CD4-positive, alpha-beta T cell treated with Interleukin-17A for 1 hour (primary cell): ENCODE measurements around the gene SLC36A1.
A peak's percentile ranks its signal among the peaks of the same experiment; 100 is the strongest.

Experiments
- DNase-seq: peaks from one replicate; pipeline ENCODE4 v3.0.0-alpha.2; 2020

Gene SLC36A1

DNA sequence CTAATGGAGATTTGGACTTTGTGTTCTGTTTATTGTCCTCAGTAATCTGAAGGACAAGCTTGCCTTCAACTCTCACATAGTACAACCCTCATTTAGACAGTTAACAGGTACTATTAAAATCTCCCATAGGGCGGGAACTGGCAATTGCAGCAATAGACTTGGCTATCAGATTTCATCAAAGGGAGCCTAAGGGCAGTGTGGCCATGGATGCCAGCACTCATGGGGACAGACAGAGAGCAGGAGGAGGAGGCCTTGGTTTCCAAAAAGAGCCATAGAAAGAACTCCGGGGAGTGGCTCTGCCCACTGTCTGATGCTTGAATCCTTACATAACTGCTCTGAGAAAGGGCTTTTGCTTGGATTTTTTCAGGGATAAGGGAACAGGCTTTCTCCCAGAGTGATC is 6.8 kb downstream of the SLC36A1 start:
- no peak for DNase-seq

DNA sequence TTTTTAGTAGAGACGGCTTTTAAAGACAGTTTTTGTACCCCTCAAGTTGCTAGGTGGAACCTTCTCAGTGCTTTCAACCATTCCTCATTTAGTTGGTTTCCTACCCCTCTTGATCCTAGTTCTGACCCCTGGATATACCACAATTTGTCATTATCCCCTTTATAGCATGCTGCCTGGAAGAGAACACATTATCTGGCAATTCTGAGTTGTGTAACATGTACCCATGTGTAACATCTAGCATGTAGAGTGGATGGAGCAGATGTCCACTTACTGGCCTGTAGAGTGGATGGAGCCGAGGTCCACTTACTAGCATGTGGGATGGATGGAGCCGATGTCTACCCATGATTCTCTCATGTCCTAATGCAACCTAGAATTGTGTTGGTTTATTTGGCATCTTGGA is 7.5 kb downstream of the SLC36A1 start:
- DNase-seq: no peak

DNA sequence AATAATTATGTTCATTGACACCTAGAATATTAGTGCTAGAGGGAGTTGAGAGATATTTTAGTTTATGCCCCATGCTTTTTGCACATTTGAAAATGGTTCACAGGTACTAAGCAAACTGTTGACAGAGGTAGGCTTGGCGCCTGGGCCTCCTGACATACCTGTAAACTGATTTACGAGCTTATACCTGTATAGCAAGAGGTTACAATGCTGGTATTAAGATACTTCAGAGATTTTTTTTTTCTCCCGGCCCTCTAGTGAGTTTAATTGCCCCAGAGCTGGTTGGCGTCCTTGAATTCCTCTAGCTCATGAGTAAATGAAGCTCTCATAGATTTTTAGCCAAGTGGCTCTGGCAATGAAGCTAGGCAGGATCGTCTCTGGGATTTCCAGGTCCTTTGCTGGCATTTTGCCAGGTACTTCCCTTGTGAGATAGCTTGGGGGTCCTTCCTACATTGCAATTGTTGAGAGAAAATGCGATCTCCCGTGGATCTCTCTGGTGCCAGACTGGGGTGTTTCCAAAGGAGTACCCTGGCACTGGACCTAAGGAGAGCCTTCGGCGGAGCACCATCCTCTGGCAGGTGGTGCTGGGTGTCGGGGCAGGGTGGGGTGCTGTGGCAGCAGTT is 9.0 kb downstream of the SLC36A1 start:
- no peak for DNase-seq

DNA sequence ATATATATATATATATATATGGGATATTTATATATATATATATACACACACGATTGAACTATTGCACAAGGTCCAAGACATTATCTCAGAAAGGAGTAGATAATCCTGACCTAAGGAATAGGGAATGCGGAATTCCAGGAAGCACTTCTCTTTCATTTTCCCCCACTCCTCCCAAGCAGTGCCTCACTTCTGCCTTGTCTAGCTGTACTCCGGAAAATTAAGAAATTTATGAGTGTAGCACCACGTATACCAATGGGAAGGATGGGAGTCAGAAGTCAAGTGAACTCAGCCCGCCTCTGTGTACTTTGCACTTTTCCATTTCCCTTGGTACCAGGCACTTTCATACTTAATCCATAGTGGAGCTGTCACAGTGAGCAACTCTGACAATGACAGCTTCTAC is 10.9 kb downstream of the SLC36A1 start:
- no peak for DNase-seq

DNA sequence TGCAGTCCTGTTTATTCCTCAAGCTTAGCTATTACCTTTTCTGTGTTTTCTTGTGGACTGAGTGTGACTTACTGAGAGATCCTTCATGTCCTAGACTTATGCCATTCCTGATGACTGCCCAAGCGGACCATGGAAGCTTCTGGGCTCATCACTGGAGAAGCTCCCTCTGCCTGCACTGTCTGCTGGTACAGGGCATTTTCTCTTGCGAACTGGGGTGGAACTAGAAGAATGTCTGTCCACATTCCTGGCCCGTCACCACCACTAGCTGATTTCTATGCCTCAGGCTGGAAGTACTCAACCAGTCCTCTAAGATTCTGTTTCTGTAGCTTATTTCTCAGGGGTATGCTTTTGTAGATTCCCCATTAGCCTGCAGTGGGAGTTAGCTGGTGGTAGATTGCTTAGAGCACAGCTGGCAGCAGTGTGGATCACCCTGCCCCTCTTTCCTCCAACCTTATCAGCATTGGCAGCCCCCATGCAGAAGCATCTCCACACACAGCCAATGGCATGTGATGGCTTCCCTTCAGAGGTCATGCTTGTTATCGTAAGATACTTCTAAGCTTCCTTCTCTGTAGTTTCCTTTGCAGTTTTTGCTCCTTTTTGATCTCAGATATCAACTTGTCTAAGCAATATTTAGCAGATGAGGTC is 12.4 kb downstream of the SLC36A1 start:
- no peak for DNase-seq

DNA sequence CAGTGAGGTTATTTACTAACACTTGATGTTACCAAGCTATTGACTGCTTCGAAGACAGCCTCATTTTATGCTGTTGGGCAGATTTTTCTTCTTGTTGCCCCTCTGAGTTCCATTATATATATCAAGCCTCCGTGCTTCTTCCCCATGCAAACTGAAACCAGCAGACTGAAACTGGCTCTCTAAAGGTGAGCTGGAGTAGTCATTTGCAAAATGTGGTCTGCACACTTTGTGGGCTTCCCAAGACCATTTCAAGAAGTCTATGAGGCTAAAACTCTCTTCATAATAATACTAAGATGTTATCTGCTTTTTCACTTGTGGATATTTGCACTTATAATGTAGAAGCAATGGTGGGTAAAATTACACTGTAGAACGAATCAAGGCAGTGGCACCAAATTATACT is 13.9 kb downstream of the SLC36A1 start:
- no peak for DNase-seq

DNA sequence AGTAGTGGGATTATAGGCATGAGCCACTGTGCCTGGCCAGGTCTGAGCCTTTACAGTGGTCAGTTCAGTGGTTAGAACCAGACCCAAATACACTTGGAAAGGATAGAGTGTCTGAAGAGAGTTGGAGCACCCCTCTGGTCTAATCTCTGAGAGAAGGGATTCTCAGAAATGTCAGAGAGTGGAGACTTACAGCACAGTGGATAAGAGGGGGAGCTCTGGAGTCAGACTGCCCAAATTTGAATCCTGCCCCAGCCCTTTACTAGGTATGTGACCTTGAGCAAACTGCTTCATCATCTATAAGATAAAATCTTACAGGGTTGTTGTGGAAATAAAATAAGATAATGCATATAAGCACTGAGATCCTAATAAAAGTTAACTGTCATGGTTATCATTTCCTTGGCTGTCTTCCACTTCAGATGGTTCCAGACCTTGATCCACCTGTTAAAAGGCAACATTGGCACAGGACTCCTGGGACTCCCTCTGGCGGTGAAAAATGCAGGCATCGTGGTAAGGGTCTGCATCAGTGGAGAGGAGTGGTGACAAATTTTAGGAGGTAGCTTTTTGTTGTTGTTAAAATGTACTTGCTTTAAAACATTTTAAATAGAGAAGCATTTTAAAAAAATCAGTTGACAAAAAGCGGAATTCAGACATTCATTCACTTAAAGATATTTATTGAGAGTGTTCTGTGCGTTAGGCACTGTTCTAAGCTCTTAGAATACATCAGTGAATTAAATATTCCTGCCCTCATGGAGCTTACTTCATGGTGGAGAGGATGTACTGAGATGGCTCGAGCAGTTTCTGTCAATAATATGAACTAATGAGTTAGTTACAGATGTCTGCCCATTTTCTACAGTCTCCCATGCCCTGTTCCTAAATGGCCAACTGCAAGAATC is 16.0 kb downstream of the SLC36A1 start:
- DNase-seq: no peak

DNA sequence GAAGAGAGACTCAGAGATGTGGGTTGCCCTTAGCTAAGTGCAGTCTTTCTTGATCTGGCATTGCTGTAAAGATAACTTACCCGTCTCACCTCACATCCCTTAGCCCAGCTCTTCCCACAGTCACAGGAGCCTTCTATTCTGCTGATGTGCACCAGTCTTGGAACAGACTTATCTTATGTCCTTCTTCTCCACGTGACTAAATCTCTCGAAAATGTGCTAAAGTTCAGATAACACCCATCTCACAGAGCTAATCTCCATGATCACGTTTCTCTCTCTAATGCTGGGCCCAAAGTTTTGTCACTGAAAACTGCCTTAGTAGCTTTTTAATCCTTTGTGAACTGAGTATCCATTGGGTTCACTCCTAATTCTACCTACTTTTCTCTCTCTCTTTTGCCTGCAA is 16.7 kb downstream of the SLC36A1 start:
- no peak for DNase-seq

DNA sequence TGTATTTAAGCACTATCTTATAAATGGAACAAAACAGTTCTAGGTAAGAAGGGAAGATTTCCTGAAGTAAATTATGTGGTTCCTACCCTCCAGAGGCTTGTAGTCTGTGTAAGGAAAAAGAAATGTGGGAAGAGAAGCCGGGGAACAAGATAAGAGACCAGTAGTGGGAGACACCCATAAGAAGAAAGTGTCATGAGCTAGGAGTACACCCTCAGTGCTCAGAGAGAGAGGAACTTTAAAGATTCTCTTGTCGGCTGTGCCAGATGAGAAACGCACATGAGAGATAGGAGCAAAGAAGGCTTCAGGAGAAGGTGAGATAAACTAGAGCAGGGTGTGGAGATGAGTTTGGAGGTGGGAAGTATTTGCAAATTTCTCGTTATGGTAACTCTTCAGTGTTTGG is 18.1 kb downstream of the SLC36A1 start:
- no peak for DNase-seq

DNA sequence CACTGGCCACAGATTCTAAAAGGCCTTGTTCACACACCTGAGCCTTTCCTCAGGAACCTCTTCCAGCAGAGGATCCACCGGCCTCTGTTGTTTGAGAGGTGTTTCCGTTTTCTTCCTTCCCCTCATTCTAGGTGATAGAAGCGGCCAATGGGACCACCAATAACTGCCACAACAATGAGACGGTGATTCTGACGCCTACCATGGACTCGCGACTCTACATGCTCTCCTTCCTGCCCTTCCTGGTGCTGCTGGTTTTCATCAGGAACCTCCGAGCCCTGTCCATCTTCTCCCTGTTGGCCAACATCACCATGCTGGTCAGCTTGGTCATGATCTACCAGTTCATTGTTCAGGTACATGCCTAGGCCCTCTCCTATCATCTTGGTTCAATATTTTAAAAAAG is 20.2 kb downstream of the SLC36A1 start:
- no peak for DNase-seq

DNA sequence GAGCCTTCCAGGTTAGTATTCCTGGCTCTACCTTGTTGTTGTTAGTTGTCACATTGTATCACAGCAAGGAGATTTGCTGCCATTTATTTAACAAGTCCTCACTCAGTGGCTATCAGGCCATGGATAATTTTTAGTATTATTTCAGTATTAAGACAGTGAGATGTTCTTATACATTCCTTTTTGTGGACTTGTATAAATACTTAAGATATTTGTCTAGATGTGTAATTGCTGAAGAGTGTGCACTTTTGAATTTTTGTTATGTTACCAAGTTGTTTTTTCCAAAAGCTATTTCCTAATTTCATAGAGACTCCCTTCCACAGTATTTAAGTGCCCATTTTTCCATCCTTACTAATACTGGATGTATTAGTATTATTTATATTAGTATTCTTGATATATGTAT is 22.0 kb downstream of the SLC36A1 start:
- DNase-seq: no peak

DNA sequence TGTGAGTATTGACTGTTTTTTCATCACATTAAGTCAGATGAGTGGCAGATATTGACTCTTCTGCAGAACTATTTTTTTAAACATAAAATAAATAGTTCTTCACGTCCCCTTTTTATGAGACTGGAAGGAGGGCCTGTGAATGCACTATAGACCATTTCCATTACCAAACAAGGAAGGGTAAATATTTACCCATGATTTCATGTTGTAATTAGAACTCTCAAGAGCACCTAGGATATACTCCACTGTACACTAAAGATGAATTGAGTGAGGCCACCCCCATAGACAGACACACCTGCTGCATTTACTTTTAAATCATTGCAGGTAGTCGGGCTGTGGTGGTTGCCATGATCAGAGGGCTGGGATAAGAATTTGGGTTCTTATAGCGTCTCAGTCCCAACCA is 22.6 kb downstream of the SLC36A1 start:
- no peak for DNase-seq

DNA sequence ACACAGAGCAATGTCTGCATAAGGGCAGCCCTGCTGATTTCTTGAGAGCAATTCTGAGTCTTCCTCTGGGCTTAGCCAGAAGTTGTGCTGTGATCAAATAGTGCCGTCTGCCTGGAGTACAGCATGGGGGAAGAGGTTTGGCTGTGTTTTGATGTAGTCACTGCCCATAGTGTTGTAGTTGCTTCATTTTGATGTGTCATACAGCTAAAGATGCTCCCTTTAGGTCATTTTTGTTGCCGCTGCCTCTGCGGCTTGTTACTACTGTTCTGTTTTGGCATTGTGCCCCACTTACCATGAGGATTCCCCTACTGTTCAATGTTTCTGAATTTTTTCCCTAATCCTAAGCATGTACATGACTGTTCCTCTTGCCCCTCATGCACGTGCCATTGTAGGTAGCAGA is 23.0 kb downstream of the SLC36A1 start:
- DNase-seq: no peak

DNA sequence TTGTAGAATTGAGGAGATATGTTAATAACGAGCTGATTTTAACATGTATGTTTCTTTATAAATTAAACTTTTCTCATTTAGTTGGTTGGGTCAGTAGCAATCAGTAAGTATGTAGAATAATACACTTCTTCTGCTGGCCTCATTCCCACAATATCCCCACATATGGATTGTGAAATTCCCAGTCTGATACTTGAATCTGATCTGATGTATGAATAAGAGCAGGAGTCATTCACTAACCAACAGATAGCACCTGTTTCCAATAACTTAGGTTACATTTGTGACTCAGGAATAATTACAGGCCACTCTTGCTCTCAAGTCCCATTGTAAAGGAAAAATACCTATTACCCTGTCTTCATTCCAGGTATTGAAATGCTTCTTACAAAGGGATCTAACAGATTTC is 23.9 kb downstream of the SLC36A1 start:
- DNase-seq: no peak

DNA sequence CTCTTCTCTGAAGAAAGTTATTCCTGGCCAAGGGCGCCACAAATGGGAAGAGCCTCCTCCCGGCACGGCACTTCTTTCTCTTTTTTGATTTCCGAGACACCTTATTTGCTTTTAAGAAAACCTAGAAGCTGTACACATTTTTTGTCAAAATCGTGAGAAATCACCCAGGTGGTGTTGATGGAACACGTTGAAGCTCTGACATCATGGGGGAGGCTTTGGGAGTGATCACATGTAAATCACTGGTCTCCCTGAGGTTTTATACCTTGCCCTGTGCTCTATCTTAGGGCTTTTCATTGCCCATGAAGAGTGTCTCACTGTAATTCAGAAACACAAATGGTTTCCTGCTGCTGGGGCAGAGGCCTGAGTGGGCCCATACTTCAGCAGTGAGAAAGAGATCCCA is 27.4 kb downstream of the SLC36A1 start:
- DNase-seq: no peak

DNA sequence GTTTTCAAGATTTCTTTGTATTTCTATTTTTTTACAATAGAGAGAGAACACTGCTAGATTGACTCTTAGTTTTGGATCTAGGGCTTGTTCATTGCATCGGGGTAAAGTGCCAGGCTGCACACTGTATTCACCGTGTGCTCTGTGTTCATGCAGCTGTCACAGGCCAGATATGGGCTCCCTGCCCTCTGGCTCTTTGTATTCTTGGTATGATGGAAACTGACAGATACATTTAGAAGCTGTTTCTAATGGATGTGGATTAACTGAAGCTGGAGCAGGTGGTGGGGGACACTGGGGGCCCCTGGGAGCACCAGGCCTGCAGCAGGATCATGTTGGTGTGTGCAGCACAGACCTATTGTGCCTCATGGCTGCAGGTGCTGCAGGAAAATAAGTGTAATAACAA is 28.0 kb downstream of the SLC36A1 start:
- DNase-seq: no peak

DNA sequence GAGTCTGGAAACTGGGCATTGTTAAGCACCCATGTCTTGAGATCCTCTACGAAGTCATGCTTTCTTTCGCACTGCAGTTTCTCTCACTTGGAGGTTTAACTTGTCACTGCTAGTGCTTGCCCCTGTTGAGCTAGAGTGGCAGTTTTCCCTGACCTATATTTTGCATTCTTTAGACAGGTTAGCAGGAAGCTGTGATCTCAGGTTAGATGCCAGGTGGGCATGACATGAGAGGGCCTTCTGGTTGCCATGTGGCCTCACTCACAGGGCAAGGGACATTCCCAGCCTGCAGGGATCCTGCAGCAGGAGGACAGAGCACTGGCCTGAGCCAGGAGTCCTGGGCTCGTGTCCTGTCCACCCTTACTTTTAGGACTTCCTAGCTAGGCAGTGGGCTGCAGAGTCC is 28.6 kb downstream of the SLC36A1 start:
- no peak for DNase-seq

DNA sequence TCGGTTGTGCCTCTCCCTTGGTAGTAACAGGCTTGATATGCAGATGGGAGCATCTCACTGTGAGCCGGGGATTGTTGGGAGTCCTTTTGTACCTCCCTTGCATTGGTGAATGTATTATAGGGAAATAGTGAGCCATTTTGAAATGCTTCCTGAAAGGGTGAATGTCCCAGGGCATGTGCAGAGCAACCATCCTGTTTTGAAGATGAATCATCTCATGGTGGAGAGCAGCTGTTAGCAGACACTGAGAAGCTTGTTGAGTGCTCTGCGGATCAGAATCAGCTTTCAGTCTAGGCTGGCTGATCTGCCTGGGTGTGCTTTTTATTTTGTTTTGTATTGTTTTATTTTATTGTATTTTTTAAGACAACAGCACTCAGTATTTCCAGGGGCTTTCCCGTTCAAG is 29.7 kb downstream of the SLC36A1 start:
- DNase-seq: no peak

DNA sequence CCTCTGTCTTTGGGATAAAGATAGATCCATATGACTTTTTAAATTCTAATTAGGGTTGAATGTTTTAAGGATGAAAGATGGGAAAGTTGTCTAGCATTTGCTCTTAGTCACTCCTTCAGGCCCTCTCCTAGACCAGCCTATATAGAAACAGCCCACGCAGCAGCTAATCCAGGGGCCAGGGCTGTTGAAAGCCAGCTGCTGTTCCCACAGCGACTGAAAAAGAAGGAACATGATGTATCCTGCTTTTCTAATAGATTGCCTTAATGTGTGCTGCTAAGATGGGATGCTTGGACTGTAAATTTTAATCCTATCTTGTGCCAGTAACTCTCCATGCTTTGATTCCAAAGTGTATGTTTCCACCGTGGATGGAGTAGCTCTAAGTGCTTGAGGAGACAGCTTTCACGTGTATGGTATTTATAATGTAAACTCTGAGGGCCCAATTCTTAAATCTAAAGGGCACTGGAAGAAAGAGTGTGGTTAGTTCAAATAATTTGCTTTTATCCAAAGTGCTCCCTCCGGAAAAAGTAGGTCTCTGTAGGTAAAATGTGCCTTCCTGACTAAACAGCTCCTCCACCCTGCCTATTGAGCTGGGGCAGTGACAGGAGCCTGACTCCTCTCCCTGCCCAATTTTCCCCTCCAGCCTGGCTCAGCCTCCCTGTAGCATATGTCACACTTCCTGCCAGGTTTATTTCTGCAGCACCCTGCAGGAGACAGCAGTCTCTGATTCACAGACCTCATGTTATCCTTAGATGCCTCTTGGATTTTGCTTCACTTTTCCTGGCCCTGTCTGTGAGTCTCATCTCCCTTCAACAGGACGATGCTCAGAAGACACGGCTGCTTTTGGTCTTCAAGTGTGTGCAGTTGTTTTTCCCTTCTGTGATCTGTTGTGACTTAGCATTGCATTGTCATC is 33.2 kb downstream of the SLC36A1 start:
- no peak for DNase-seq

DNA sequence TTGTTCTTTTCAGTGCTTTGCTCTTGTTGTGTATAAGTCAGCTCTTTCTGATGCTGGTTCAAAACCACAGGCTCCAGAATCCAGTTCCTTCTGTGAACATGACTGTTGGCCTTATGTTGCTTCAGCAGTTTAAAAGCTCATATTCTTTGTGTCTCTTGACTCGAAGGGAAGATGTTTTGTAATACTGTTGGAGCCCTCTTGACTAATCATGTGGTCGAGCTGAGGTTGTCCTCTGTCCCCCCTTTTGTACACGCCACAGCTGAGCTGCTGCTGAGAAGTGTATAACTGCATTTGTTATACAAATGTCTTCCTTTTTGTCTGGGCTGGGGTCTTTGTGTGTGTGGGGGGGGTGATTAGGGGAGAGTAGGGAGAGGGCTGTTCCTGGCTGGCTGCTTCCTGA is 35.8 kb downstream of the SLC36A1 start:
- peak; percentile 3 for DNase-seq

DNA sequence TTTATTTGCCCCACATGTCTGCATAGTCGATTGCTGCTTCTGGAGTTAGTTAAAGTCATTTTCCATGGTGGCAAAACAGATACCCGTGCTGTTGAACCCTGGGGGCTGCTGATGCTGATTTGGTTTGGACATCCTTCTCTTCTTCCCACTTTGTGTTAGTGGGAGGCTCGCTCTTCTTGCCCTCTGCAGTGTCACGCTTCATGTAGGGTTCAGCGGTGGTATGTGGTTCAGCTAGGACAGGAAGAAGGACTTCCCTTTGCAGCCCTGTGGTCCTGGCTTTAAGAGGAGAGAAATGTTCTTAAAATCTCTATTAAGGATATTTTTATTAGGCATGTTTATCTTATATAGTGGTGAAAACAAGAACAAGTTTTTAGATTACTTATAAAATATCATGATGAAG is 36.2 kb downstream of the SLC36A1 start:
- no peak for DNase-seq

DNA sequence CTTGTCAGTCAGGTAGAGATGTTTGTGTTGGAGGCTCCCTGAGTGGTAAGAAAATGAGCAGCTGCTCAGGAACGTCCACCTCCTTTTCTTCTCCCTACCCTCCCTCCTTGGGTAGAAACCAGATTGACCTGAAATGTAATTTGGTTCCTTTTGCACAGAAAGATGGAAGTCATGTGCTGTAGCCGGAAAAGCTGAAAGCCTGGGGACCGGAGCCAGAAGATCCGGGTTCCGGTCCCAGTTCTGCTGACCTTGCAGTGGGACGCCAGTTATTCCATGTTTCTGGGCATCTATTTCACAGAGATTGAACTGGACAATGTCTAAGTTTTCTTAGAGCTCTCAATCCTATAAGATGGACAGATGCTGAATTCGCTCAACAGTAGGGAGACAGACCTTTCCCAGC is 40.1 kb downstream of the SLC36A1 start:
- DNase-seq: no peak

DNA sequence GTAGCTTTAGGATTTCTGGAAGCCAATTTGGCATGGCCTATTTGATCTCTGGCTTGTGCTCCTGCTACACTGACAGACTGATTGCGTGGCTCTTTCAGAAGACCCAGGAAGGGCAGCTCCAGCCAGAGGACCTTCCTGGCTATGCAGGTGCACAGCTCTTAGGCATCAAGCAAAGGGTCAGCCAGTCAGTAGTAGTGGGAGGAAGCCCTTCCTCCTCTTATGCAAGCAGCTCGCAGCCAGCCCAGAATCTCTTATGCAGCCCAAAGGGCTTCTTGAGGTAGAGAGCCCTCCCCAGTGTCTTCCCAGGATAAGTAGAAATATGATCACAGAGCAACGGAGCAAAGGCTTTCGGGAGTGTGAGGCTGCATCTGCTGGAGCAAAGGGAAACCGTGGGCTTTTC is 43.2 kb downstream of the SLC36A1 start:
- no peak for DNase-seq
